Ectodermal cell (in vitro differentiated cells): Measurements from ENCODE around the gene SMARCD2.
"Not testable (repeated sequence)": the region's sequence is repeated elsewhere in the genome, so short reads cannot be mapped to it uniquely, and the experiment has no call there.

Source experiments
- H3K27ac ChIP-seq: 2 replicates; pipeline ENCODE4 v1.7.0; 2013; ENCODE audit warnings: mild to moderate bottlenecking, low read depth, low read length; ENCODE audit not compliant: insufficient read depth, poor library complexity, severe bottlenecking
- H3K27me3 ChIP-seq: 2 replicates; pipeline ENCODE4 v1.7.0; 2013; ENCODE audit warnings: mild to moderate bottlenecking, low read length; ENCODE audit not compliant: insufficient read depth, control insufficient read depth, poor library complexity, severe bottlenecking
- H3K36me3 ChIP-seq: one replicate; pipeline ENCODE4 v1.7.0; 2013; ENCODE audit warnings: low read length; ENCODE audit not compliant: control insufficient read depth, insufficient read depth
- H3K4me1 ChIP-seq: one replicate; pipeline ENCODE4 v1.7.0; 2013; ENCODE audit warnings: low read length; ENCODE audit not compliant: control insufficient read depth, insufficient read depth
- H3K4me3 ChIP-seq: 2 replicates; pipeline ENCODE4 v1.7.0; 2013; ENCODE audit warnings: low read depth, low read length, control low read depth; ENCODE audit not compliant: insufficient read depth
- H3K9me3 ChIP-seq: 2 replicates; pipeline ENCODE4 v1.7.0; 2013; ENCODE audit warnings: mild to moderate bottlenecking, low read length, moderate library complexity; ENCODE audit not compliant: control insufficient read depth
- whole genome bisulfite sequencing, 2 experiments: methylation state at CpG; one replicate each; pipeline ENCODE4 v1.1.7; 2013; ENCODE audit warnings: missing lambda C conversion rate in 2 of 2; 5-methylcytosine and 5-hydroxymethylcytosine counted together

The SMARCD2 gene

GRCh38 chr17:63853260-63853659, 10.8 kb upstream of the SMARCD2 start:
- Histone ChIP-seq H3K4me3 (no peak overlapping the region), H3K4me1 (no peaks in the 10 kb centered on the region), H3K27me3 (peaks cover 18% of the 10 kb centered on the region), H3K36me3 (no peaks in the 10 kb centered on the region), H3K27ac (no peak overlapping the region), H3K9me3 (no peaks in the 10 kb centered on the region)
- 76 to 89% methylated on average over 2 of the region's 2 CpGs for WGBS, 2 experiments

GRCh38 chr17:63850401-63850800, 7.9 kb upstream of the SMARCD2 start:
- Histone ChIP-seq H3K27me3 (peaks cover 39% of the 10 kb centered on the region), H3K27ac (no peak overlapping the region), H3K9me3 (no peaks in the 10 kb centered on the region), H3K4me1 (no peaks in the 10 kb centered on the region), H3K36me3 (no peaks in the 10 kb centered on the region), H3K4me3 (no peak overlapping the region)
- 91 to 94% methylated on average over 9 of the region's 9 CpGs for WGBS, 2 experiments

- peaks cover 51% of the 10 kb centered on the region for H3K27me3 ChIP-seq
- no peak overlapping the region for H3K27ac ChIP-seq
- H3K36me3 ChIP-seq: no peaks in the 10 kb centered on the region
- no peak overlapping the region for H3K4me3 ChIP-seq
- WGBS, 2 experiments: 56 to 59% methylated on average over 82 of the region's 82 CpGs
- no peaks in the 10 kb centered on the region for H3K9me3 ChIP-seq
- no peaks in the 10 kb centered on the region for H3K4me1 ChIP-seq
These were observed 6.6 kb upstream of the SMARCD2 start for GRCh38 chr17:63848834-63849689.

GRCh38 chr17:63847525-63848249, 5.2 kb upstream of the SMARCD2 start:
- Histone ChIP-seq H3K9me3 (no peaks in the 10 kb centered on the region), H3K4me1 (no peaks in the 10 kb centered on the region), H3K27ac (no peak overlapping the region), H3K4me3 (no peak overlapping the region), H3K27me3 (peaks cover 45% of the 10 kb centered on the region), H3K36me3 (no peaks in the 10 kb centered on the region)
- WGBS, 2 experiments: 95 to 96% methylated on average over 3 of the region's 3 CpGs

GRCh38 chr17:63845509-63845908, 3.0 kb upstream of the SMARCD2 start:
- no peaks in the 10 kb centered on the region for H3K9me3 ChIP-seq
- H3K4me3 ChIP-seq: no peak overlapping the region
- no peak overlapping the region for H3K27ac ChIP-seq
- peaks cover 9% of the 10 kb centered on the region for H3K4me1 ChIP-seq
- peaks cover 45% of the 10 kb centered on the region for H3K27me3 ChIP-seq
- WGBS, 2 experiments: no CpG with 5 or more reads among the region's 1 CpG
- no peaks in the 10 kb centered on the region for H3K36me3 ChIP-seq

GRCh38 chr17:63843910-63844677, 1.6 kb upstream of the SMARCD2 start:
- 94 to 95% methylated on average over 8 to 9 of the region's 9 CpGs for WGBS, 2 experiments
- Histone ChIP-seq H3K4me3 (no peak overlapping the region), H3K27ac (no peak overlapping the region), H3K36me3 (no peaks in the 10 kb centered on the region), H3K27me3 (peaks cover 41% of the 10 kb centered on the region), H3K4me1 (peaks cover 16% of the 10 kb centered on the region), H3K9me3 (no peaks in the 10 kb centered on the region)

- not testable (repeated sequence) for H3K36me3 ChIP-seq, H3K9me3 ChIP-seq
- WGBS, 2 experiments: 72 to 73% methylated on average over 19 of the region's 19 CpGs
- Histone ChIP-seq H3K27me3 (peaks cover 35% of the 10 kb centered on the region), H3K4me3 (peak overlapping the region; percentile 46), H3K27ac (peak overlapping the region; percentile 45), H3K4me1 (peaks cover 23% of the 10 kb centered on the region)
These were observed 953 bp upstream of the SMARCD2 start for GRCh38 chr17:63843387-63843888.

- Histone ChIP-seq H3K4me3 (peak overlapping the region; percentile 80), H3K4me1 (peaks cover 26% of the 10 kb centered on the region), H3K27ac (peak overlapping the region; percentile 28), H3K9me3 (no peaks in the 10 kb centered on the region), H3K27me3 (peaks cover 25% of the 10 kb centered on the region), H3K36me3 (no peaks in the 10 kb centered on the region)
- WGBS, 2 experiments: 0 to 1% methylated on average over 36 of the region's 36 CpGs
These were observed 329 bp downstream of the SMARCD2 start for GRCh38 chr17:63842173-63842539.

GRCh38 chr17:63841350-63842172, 924 bp downstream of the SMARCD2 start:
- Histone ChIP-seq H3K9me3 (no peaks in the 10 kb centered on the region), H3K4me3 (peak overlapping the region; percentile 80), H3K36me3 (no peaks in the 10 kb centered on the region), H3K27me3 (peaks cover 21% of the 10 kb centered on the region), H3K4me1 (peaks cover 26% of the 10 kb centered on the region), H3K27ac (no peak overlapping the region)
- 15% methylated on average over 26 of the region's 26 CpGs for WGBS, 2 experiments
